PFSK-1 (cell line): Measurements from ENCODE around the gene DRGX.

ENCODE experiments used
- POLR2AphosphoS5 ChIP-seq: IDR thresholded peaks from 2 replicates; pipeline ENCODE4 v1.6.1; 2012; ENCODE audit warnings: low read depth, mild to moderate bottlenecking, control low read depth, low read length, moderate library complexity
- SIN3A ChIP-seq: IDR thresholded peaks from 2 replicates; pipeline ENCODE4 v1.6.1; 2012; ENCODE audit warnings: mild to moderate bottlenecking, low read length, moderate library complexity, borderline replicate concordance; ENCODE audit not compliant: insufficient read depth
- TAF1 ChIP-seq: IDR thresholded peaks from 2 replicates; pipeline ENCODE4 v1.6.1; 2012; ENCODE audit warnings: low read length, control low read depth, borderline replicate concordance; ENCODE audit not compliant: insufficient read depth

DNA sequence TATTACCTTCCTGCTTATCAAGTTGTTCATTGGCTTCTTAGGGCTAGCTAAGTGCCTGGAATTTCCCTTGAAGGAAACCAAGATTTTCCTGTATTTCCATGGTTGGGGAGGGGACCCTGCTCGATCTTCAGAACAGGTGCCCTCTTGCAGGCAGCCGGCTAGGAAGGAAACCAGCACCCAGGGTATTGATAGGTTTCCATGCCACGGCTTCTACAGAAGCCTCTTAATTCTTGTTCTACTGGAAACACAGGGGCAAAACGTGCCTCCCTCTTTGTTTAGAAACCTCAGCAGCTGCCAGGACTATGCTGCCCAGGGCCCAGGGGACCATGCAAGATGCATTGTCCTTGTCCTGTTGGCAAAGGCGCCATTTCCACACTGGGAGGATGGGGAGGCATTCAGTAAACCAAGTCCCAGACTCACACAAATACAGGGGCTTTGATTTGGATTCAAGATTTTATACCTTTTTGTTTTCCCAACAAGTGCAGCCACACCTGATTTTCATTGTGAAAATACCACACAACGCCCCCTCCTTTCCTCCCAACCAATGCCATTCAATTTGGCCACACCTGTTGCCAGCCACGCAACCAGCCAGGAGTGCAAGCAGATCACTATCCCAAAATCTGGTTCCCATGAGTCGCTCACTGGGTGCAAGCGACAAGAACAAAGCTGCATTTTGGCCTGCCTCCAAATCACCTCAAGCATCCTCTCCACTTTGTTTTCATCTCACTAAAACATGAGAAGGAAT is 67.3 kb downstream of the DRGX start:
- TF ChIP-seq TAF1, result no peak
- TF ChIP-seq POLR2AphosphoS5, result no peak
- TF ChIP-seq SIN3A, result no peak
